ENCODE measurements around the gene SLCO3A1. TPM values are rescaled to one million over a fixed set of nuclear protein-coding genes. Genes with fewer than 3 reads are reported as not detected.

Gene SLCO3A1
- total RNA-seq, 3 donors from 2014 or later = 8.5 to 14.1 (median 13.6) TPM

DNA sequence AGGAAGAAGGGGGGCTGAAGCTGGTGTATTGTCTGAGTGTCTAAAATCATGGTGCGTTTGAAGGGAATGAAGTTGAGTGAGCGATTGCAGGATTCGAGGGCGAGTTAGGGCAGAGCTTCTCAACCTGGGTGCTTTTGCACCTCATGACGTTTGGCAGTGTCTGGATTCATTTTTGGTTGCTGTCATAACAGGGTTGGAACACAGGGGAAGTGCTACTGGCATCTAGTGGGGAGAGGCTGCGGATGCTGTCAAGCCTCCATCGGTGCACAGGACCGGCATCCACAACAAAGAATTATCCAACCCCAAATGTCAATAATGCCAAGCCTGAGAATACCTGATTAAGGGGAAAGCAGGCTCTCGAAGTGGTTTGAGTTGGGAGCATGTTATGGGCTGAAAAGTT lies 120.0 kb downstream of the SLCO3A1 start:
- Histone ChIP-seq H3K36me3 (no peaks in the 10 kb centered on the region), H3K4me1 (peaks cover 4 to 5% of the 10 kb centered on the region in 2 donors), H3K27me3 (no peaks in the 10 kb centered on the region), H3K4me3 (no peak overlapping the region), H3K27ac (no peak overlapping the region), H3K9me3 (no peaks in the 10 kb centered on the region)
- DNase-seq (ENCODE audit: low spot score in 2 of 2) = no peak
- no peak for TF ChIP-seq POLR2AphosphoS5 (IDR thresholded peaks at IDR 0.05)
- no peak for TF ChIP-seq POLR2A (IDR thresholded peaks at IDR 0.05)
- TF ChIP-seq, protein P1, sequence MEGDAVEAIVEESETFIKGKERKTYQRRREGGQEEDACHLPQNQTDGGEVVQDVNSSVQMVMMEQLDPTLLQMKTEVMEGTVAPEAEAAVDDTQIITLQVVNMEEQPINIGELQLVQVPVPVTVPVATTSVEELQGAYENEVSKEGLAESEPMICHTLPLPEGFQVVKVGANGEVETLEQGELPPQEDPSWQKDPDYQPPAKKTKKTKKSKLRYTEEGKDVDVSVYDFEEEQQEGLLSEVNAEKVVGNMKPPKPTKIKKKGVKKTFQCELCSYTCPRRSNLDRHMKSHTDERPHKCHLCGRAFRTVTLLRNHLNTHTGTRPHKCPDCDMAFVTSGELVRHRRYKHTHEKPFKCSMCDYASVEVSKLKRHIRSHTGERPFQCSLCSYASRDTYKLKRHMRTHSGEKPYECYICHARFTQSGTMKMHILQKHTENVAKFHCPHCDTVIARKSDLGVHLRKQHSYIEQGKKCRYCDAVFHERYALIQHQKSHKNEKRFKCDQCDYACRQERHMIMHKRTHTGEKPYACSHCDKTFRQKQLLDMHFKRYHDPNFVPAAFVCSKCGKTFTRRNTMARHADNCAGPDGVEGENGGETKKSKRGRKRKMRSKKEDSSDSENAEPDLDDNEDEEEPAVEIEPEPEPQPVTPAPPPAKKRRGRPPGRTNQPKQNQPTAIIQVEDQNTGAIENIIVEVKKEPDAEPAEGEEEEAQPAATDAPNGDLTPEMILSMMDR (IDR thresholded peaks at IDR 0.05) = no peak
- intact Hi-C loops (cut with DNase I; ENCODE audit: low total_unique reads) = no loop called here

DNA sequence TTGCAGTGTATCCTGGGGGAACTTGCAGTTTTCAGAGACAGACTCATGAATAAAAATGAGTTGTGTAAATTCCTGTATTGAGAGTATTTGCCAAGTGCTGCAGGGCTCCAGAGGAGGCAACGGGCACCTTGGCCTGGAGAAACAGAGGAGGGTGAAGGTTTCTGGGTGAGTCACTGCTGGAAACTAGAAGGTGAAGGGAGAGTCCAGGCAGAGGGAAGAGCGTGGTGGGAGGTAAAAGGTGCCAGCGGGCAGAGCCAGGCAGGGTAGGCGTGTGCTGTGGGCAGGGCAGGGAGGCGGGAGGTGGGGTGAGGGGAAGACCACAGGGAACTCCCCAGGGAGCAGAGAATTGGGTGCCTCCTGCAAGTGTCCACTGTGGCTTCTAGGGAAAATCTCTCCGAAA lies 120.8 kb downstream of the SLCO3A1 start:
- Histone ChIP-seq H3K9me3 (no peaks in the 10 kb centered on the region), H3K4me1 (peaks cover 4 to 5% of the 10 kb centered on the region in 2 donors), H3K27ac (no peak overlapping the region), H3K4me3 (no peak overlapping the region), H3K27me3 (no peaks in the 10 kb centered on the region), H3K36me3 (no peaks in the 10 kb centered on the region)
- intact Hi-C loops (cut with DNase I; ENCODE audit: low total_unique reads) = no loop called here
- no peak for DNase-seq (ENCODE audit: low spot score in 2 of 2)
- TF ChIP-seq POLR2AphosphoS5 (IDR thresholded peaks at IDR 0.05) (no peak), POLR2A (IDR thresholded peaks at IDR 0.05) (no peak)
- TF ChIP-seq, protein P1 (IDR thresholded peaks at IDR 0.05) = no peak

DNA sequence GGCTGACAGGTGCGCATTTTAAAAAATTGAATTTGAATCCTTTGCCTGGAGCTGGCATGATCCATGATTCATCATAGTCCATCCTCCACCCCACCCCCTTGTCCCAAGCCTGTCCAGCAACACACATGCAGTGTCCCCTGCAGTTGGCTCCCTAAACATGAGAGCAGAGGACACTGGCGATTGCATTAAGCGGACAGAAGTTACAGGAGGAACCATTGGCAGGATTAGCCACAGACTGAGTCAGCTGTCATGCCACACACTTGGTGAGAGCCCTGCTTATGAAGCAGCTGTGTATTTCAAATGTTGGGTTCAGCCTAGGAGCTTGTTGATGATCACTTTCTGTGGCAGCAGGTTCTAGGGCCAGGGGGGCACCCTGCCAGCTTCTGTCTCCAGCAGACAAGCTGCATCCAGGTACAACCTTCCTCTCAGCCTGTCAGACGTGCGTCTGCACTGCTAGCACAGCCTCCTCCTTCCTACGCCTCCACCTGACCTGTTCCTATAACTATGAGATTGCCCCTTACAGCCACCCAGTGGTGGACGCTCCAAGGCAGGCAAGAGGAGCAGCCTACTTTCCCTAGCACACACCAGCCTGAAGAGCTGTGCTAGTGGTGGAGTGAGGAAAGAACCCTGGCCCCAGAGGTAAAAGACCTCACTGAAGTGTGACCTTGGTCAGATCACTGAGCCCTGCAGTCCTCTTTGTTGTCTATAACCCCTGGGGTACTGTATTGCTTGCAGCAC lies 121.9 kb downstream of the SLCO3A1 start:
- Histone ChIP-seq H3K27me3 (no peaks in the 10 kb centered on the region), H3K27ac (no peak overlapping the region), H3K4me1 (peaks cover 0 to 5% of the 10 kb centered on the region in 2 donors), H3K9me3 (no peaks in the 10 kb centered on the region), H3K4me3 (no peak overlapping the region), H3K36me3 (no peaks in the 10 kb centered on the region)
- TF ChIP-seq POLR2AphosphoS5 (IDR thresholded peaks at IDR 0.05) = no peak
- TF ChIP-seq, protein P1 (IDR thresholded peaks at IDR 0.05) = no peak
- TF ChIP-seq POLR2A (IDR thresholded peaks at IDR 0.05) = no peak
- DNase-seq (ENCODE audit: low spot score in 2 of 2) = no peak
- intact Hi-C loops (cut with DNase I; ENCODE audit: low total_unique reads) = no loop called here

DNA sequence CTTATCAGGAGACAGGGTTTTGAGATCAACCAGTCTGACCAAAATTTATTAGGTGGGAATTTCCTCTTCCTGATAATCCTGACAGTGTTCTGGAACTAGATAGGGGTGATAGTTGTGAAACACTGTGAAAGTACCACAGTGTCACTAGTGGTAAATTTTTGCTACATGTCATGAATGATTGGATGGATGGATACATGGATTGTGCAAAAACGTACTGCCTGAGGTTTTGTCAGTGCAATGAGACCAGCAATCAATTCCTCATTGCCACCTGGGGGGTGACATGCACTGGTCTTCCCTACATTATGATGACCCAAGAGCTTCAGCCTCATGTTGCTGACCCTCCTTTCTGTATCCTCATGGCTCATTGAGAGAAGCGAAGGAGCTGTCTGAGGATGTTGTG lies 123.5 kb downstream of the SLCO3A1 start:
- Histone ChIP-seq H3K27me3 (no peaks in the 10 kb centered on the region), H3K36me3 (no peaks in the 10 kb centered on the region)
- TF ChIP-seq, protein P1 (IDR thresholded peaks at IDR 0.05) = no peak
- no peak for TF ChIP-seq POLR2A (IDR thresholded peaks at IDR 0.05)
- TF ChIP-seq POLR2AphosphoS5 (IDR thresholded peaks at IDR 0.05) = no peak

DNA sequence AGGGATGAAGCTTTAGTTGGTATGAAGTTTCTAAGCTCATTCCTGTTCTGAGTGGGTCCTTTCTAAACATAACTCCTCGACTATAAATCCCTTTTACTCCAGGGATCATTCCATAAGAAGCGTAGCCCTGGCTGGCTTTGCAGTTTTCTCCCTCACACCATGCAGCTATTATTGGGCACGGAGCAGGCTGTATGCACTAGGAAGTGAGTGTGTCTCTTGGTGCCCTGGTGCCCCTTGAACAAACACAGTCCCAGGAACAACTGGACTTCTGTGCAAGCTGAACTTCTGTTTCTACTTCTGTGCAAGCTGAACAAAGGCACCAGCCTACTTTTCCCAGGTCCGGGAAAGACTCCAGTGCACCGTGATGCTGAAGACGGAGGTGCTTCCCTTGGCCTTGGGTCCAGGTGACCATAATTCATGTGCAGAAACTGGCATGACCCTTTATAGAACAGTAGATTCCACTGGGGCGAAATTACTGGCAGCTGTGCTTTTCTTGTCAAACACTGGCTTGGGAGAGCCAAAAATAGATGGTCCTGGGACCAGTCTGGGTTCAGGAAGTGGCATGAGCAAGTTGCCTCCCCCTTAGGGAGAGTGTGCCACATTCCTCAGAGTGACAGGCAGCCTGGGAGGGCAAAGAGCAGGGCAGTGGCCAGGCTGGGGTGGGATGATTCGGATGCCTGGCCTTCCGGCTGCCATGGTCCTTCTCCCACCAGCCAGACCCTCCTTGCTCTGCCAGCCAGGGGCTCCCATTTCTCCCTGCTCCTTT lies 127.2 kb downstream of the SLCO3A1 start:
- intact Hi-C loops (cut with DNase I; ENCODE audit: low total_unique reads) = no loop called here
- no peak for DNase-seq (ENCODE audit: low spot score in 2 of 2)
- Histone ChIP-seq H3K9me3 (no peaks in the 10 kb centered on the region), H3K27ac (no peak overlapping the region), H3K4me3 (no peak overlapping the region), H3K4me1 (no peaks in the 10 kb centered on the region), H3K36me3 (no peaks in the 10 kb centered on the region), H3K27me3 (no peaks in the 10 kb centered on the region)
- TF ChIP-seq POLR2A (IDR thresholded peaks at IDR 0.05) (no peak), POLR2AphosphoS5 (IDR thresholded peaks at IDR 0.05) (no peak)

More for the DNA sequence above, 123.5 kb downstream of the SLCO3A1 start:
- H3K4me3 ChIP-seq = no peak overlapping the region
- intact Hi-C loops (cut with DNase I; ENCODE audit: low total_unique reads) = no loop called here
- H3K9me3 ChIP-seq = no peaks in the 10 kb centered on the region
- H3K4me1 ChIP-seq = peaks cover 0 to 5% of the 10 kb centered on the region in 2 donors
- DNase-seq (ENCODE audit: low spot score in 2 of 2) = no peak
- H3K27ac ChIP-seq = no peak overlapping the region
